Activated T-helper 9 cell treated with anti-CD3 and anti-CD28 coated beads, Interleukin-2, amount 50 U/mL, for 16 hours (primary cell): Measurements from ENCODE around the gene ARHGEF3.
A peak's percentile ranks its signal among the peaks of the same experiment; 100 is the strongest.

Experiments used
- DNase-seq: peaks from one replicate; pipeline ENCODE4 v3.0.0-alpha.2; 2020; ENCODE audit warnings: low read depth

Gene ARHGEF3, protein sequence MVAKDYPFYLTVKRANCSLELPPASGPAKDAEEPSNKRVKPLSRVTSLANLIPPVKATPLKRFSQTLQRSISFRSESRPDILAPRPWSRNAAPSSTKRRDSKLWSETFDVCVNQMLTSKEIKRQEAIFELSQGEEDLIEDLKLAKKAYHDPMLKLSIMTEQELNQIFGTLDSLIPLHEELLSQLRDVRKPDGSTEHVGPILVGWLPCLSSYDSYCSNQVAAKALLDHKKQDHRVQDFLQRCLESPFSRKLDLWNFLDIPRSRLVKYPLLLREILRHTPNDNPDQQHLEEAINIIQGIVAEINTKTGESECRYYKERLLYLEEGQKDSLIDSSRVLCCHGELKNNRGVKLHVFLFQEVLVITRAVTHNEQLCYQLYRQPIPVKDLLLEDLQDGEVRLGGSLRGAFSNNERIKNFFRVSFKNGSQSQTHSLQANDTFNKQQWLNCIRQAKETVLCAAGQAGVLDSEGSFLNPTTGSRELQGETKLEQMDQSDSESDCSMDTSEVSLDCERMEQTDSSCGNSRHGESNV

DNA sequence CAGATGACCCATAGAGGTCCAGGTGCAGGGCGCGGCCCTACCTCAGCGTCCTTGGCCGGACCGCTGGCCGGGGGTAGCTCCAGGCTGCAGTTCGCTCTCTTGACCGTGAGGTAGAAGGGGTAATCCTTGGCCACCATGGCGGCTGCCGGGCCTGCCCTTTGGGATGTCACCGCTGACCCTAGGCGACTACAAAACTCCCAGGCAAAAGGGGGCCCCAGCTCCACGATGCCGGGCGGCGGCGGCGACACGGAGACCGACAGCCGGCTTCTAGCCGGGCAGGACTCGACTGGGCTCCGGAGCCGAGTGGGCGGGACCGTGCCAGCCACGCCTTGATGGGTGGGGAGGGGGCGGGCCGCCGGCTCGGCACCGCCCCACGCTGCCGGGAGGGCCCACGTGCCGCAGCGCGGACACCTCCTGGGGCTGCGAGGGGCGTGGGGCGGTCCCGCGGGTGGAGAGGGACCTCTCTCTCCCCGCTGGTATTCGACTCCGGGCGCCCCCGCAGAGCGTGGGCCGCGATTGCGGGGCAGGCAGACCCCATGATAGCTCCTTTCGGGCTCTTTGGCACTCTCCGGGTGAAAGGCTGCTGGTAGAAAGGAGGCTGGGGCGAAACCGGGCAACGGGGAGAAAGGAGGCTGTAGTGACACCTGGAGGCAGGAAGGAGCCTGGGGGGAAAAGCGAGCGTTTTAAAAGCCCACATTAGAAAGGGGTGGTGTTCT lies at the start of gene ARHGEF3:
Gene ARHGEF3, minus strand, starts transcription at position 288 of the 716 bp plus-strand sequence. Its CDS starts 151 bp downstream, at position 137.
- peak; percentile 85 for DNase-seq

DNA sequence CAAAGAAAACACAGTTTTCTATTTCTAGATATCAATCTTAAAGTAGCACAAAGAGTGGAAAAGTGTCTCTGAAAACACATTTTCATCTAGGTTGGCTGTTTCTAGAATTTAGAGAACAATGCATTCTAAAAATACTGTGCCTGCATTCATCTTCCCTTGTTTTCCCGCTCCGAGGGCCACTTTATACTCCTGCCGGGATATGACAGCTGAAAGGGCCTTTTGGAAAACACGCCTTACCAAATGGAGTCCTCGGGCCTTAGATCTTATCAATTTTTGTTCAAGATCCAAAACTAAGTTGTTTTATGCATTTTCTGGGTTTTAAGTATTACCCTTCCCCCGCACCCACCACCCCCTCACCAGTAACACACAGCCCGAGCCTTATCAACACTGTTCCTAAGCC lies 47.9 kb upstream of the ARHGEF3 start:
- no peak for DNase-seq

DNA sequence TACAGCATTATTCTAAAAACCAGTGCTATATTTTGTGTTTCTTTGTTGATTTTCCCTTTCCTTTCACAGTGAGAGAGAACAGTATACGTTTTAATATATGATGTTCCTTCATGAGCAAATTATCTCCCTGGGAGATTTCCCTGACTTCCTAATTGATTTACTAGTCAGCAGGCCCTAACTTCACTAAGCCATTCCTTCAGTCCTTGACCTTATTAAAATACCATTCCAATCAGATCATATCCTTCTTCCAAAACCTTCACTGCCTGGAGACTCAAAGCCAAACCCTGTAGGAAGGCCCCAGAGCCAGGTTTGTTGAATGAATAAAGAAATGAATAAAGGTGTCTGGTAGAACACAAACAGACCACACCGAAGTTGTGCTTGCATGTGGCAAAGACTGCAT lies 43.8 kb upstream of the ARHGEF3 start:
- DNase-seq: no peak

DNA sequence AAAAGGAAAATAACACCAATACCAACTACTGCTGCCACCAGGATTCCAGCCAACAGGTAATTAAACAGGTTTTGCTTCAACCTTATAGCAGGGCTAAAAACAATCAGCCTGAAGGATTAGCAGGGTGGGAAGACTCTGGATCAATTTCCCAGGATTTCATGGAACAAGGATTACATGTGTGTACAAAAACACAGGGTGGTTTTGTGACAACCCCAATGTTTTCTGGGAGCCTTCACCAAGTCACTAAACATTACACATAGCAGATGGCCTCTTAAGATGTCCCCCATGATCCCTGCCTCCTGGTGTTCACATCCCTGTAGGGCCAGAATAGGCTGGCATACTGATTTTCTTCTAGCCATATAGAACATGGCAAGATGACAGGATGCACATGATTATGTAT lies 42.8 kb upstream of the ARHGEF3 start:
- DNase-seq: no peak

DNA sequence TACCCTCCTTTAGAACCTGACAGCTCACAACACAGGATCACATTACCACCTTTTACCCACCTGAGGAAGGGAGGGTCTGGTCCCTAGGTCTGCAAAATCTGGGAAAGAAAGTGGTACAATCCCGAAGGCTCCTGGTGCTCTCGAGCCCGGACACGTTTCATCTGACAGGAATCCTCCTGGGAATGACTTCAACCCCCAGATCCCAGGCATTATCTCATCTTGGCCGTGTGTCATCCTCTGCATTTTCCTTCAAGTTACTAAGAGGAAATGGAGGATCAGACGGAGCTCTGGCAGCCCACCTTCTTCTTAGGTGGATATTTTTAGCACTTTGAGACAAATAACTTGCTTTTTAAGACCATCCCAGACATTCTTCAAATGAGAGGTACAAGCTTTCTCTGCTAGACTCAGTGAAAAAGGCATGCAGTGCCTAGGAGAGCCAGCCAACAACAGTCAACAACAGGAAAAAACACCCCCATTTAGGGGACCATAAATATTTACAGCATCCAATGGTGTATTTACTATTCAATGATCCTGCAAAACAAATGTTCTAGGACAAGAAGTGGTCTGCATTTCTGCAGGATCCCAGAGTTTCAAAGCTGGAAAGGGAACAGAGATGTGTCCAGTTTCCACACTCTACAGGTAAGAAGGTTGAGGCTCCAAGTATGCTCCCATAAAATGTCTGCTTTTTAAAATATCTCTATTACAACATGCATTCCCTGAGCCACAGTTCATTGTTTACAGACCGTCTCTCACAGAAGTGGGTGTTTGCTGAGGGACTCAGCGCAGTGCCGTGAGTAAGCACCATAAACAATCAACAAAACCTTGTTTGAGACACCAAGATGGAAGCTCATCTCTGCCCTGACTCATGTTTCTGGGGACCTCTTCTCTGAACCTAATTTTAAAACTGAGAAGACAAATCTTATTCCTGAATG lies 38.3 kb upstream of the ARHGEF3 start:
- no peak for DNase-seq

DNA sequence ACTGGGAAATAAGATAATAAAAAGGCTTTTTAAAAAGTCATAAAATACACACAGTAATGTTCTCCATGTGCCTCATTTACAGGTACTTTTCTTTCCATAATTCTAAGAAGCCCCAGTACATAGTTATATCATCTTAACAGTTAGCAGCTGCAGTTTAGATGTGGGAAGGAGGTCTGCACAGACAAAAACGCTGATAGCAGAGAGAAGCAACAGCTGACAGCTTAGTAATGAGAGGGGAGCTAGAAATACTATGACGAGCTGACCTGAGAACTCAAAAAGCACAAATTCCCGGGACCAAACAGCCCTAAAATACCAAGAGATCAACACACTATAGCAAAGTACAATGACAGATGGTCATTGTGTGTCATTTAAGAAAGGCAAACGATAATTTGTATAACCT lies 36.7 kb upstream of the ARHGEF3 start:
- DNase-seq: no peak

DNA sequence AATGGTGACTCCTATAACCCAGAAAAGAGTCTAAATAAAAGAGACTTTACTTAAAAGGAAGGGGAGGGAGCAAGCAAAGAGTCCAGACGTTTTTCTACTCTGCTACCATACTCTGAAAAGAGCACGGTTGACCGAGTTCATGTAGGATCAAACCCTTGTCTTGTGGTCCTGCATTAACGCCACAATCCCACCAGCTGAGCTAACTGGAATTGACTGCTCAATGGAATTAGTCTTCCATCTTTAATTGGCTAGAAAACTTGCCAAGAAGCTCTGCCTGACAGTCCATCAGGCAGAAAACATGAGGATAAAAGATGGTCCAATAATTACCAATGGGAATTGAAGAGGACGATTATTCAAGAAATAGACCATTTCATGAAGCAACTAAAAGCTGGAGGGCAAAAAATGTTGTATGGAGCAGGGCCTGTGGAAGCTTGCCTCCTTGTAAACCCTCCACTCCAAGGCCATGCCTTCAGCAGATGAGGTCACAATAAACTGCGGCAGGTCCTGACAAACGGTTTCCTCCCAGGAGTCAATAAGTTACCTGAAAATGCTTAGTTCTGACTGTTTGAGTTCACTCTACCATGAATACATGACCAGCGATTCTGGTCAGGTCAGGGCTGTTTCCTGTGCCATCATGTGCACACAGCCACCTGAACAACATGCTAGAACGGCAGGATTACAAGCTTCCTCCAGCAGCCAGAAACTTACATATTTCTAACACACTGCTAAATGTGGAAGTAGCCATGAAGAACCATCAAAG lies 35.6 kb upstream of the ARHGEF3 start:
- DNase-seq: no peak

DNA sequence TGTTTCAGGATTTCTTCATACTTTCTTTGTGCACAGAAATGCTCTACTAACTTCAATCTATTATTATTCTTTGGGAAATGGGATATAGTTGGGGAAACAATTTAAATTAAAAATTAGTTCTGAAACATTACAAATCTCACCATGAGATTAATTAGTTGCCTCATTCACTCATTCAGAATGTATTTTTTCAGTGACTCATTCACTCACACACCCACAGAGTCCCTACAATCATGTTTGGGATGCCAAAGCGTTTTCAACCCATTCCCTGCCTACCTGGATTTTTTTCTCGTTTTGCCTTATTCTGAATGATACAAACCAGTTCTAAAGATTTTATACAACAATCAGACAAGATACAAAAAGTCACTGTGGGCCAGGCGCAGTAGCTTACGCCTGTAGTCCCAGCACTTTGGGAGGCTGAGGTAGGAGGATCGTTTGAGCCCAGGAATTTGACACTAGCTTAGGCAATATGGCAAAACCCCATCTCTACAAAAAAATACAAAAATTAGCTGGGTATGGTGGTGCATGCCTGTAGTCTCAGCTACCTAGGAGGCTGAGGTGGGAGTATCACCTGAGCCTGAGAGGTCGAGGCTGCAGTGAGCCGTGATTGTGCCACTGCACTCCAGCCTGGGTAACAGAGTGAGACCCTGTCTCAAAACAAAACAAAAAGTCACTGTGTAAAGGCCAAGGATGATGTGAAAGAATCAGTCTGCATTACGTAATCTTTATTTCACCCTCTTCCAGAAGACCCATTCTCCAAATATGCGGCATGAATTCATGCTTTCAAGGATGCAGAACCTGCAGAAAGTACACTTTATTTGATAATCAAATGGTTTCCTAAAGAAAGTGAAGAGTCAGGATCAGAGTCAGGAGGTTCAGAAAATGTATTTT lies 34.8 kb upstream of the ARHGEF3 start:
- DNase-seq: no peak

DNA sequence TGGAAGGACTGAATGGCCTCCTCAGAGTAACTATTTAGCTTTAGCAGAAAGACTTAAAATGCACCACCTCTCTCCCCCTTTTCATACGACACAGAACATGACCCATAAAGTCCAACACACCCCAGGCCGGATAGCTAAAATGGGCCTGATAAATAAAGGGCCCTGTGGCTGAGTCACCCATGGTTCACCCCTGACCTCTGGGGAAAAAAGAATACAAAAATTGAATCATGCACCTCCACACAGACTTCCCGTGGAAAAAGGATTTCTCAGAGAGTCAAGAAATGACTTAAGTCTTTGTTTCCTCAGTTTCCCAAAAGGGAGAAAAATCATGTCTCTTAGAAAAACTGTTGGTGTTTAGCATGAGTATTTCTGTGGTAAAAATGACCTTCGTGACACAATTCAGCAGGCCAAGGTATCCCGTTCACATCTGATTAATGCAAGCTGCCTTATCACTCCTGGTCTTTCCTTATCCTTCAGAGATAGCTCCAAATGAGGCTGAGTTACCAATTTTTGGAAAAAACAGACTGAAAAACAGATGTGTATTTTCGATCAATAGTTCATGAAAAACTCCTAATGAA lies 34.0 kb upstream of the ARHGEF3 start:
- DNase-seq: no peak

DNA sequence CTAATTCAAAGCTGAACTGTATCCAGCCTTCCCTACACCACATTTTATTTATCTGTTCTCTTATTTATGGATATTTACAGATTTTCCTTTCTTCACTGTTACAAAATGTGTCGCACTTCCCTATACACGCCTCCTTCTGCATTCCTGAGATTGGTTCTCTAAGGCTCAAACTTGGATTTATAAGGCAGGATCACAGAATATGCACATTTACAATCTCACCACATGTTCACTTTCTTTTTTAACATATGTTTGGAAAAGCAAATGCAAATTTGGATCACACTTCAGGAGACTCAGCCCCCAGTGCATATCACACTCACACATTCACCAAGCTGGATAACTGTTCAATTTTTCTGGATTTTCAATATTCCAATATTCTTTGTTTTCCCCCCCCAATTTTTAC lies 31.8 kb upstream of the ARHGEF3 start:
- no peak for DNase-seq

DNA sequence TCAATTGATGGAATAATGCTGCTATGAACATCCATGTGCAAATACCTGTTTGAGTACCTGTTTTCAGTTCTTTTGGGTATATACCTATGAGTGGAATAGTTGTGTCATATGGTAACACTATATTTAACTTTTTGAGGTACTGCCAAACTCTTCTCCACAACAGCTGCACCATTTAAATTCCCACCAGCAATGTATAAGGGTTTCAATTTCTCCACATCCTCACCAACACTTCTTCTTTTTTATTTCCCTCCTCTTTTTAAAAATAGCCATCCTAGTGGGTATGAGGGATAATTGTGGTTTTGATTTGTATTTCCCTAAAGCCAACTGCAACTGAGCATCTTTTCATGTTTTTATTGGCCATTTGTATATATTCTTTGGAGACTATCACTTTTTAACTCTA lies 31.3 kb upstream of the ARHGEF3 start:
- DNase-seq: no peak

DNA sequence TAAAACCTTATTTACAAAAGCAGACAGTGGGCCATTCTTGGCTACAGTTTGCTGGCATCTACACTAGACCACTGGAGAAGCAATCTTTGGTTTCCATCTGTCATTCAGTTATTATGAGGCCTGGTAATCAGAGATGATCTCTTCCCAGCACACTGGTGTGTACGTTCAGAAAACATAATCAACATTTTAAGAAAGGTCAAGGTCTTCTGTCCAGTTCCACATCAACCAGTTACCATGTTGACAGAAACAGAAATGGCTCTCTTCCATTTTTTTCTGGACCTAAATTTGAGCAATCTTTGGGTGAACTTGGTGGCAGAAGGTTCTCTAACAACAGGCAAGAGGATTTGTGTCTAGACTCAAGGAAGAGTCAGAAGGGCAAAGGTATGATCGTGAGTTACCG lies 29.8 kb upstream of the ARHGEF3 start:
- DNase-seq: no peak

DNA sequence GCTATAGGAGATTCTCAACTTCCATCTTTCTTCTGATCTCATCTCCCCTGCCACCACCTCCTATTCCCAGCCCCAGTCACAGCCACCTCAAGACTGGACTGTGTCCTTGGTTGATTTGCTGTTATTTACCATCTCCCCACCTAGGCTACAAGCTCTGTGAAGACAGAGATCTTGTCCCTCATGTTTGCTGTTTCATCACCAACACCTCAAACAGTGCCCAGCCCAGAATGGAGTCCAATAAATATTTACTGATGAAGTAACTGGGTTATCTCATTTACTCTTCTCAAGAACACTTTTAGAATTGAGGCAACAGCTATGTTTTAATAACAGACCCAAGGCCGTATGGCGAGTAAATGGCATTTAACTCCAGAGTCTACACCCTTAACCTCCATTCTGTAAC lies 29.1 kb upstream of the ARHGEF3 start:
- no peak for DNase-seq

DNA sequence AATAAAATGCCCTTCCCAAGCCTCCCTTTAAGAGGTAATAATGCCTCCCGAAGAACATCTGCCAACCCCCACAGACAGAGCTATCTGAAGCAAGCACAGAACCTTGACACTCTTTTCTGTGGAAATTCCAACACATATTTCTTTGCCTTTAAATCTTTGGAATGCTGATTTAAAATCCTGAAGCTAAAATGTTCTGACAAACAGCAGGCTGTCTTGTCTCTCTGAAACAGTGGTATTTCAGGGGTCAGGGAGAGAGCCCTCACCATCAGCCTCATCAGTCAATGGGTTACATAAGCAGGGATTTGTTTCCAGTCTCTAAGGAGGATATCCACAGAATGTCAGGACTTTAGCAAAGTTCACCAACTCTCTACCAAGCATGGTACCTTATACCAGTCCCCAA lies 27.8 kb upstream of the ARHGEF3 start:
- DNase-seq: no peak

DNA sequence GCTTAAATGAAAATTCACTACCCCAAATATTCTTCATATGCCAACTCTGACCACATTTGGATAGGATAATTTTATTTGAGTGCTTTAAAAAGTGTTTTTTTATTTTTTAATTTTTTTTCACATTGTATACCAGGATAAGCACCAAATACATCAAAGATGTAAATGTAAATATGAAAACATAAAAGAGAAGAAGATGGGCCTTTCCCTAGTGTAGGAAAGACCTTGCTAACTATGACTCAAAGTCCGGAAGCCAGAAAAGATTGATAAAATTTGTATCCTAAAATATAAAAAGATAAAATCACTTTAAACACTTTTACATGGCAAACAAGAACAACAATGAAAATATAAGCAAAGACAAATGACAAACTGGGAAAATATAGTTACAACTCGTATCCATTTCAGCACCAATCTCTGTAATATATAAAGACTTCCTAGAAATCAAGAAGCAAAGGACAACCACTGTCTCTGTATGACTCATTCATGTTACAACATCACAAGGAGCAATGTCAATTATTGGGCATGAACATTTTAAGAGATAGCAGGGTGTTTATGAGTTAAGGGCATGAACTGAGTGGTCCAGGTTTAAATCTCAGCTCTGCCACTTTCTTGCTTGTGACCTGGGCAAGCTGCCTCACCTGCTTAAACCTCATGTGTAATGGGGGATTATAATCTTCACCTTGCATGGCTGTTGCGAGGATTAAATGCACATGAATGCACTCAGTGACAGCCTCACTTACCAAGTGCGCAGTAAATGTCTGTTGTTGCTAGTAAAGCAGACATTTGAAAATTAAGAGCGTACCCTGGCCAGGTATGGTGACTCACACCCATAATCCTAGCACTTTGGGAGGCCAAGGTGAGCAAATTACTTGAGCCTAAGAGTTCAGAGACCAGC lies 25.3 kb upstream of the ARHGEF3 start:
- DNase-seq: no peak

DNA sequence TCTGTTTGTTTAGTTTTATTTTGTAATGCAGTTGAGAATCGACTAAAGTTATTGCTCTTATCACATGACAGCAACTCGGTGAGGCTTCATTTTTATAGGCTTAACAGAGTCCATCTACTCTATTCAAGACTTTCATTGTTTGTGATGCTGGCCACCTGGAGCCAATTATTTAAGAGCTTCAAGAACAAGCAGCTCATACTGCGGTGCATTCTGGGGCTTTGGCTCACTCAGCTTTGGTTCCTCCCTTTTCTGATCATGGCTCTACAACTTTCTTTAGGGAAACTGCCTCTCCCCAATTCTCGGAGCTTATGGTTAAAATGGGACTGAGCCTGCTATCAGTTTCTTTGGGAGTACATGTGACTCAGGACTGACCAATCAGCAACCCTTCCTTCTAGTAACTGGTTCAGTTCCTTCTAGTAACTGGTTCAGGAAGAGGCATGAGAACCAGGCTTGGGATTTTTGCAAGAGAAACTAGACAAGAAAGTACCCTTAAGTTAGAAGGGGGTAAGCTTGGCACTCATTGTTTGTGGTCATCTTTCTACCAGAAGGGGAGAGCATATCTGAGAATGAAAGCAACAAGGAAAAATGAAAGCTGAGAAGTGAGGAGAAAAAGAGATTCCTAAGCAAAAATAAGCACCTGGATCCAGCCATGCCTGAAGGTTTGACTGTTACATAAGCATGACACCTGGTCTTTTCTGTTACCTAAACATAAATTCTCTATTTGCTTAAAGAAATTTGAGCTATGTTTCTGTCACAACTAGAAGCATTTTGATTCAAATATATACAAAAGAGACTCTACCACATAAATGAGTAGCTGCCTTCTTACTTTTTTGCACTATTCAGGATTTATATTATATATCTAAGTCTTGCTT lies 24.1 kb upstream of the ARHGEF3 start:
- DNase-seq: no peak

DNA sequence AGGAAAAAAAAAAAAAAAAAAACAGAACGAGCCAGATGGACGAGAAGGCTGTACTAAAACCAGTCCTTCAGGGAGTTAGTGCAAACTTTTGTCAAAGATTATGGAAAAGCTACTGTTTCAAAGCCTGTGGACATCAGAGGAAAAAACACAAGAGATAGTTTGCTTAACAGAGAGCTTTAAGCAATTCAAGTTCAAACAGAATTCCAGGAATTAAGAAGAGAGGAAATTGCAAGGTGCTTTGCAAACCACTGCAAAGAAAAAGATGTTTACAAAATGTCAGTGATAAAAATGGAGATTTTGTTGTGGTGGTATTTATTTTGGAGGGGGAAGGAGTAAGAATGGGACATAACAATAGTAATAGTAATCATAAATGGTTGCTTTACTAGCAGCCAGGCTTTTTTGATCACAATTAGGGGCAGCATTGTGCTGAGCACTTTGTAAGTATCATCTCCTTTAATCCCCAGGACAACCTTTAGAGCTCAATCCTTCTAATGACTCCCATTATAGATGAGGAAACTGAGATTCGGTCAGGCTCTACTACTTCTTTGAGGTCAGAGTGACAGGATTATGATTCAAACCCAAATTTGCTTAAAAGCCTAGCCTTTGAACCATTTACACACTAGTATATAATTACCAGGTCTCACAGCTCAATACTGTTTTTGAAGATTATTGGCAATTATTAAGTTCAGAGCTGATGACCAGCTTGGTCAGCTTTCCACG lies 22.4 kb upstream of the ARHGEF3 start:
- no peak for DNase-seq
